ENCODE data around the gene HOXA9.

DNA sequence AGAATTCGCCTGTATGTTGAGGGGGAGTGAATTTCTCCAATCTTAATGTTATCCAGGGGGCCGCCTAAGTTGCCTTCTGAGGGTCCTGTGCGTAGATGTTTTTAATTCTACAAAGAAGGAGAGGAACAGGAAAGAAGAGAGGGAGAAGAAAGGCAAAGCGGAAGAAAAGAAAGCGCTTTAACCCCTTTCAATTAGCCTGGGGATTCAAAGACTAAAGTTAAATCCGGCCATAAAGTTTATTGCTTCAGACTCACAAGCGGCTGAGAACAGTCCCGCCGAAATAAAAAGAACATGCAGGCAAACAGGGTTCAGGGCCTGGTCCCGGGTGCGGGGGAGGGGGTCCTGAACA lies 26.4 kb downstream of the HOXA9 start:
- TF ChIP-seq, protein P1, sequence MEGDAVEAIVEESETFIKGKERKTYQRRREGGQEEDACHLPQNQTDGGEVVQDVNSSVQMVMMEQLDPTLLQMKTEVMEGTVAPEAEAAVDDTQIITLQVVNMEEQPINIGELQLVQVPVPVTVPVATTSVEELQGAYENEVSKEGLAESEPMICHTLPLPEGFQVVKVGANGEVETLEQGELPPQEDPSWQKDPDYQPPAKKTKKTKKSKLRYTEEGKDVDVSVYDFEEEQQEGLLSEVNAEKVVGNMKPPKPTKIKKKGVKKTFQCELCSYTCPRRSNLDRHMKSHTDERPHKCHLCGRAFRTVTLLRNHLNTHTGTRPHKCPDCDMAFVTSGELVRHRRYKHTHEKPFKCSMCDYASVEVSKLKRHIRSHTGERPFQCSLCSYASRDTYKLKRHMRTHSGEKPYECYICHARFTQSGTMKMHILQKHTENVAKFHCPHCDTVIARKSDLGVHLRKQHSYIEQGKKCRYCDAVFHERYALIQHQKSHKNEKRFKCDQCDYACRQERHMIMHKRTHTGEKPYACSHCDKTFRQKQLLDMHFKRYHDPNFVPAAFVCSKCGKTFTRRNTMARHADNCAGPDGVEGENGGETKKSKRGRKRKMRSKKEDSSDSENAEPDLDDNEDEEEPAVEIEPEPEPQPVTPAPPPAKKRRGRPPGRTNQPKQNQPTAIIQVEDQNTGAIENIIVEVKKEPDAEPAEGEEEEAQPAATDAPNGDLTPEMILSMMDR (IDR thresholded peaks at IDR 0.05; ENCODE audit: insufficient read depth, low read depth, low read length), result no peak
- TF ChIP-seq EZH2 (IDR thresholded peaks at IDR 0.05; ENCODE audit: insufficient read depth, low read length), result no peak

Measured in astrocyte (in vitro differentiated cells and primary cell).